A549 (cell line): Measurements from ENCODE around the gene C1orf35. TPM values are rescaled to one million over a fixed set of nuclear protein-coding genes. Genes with fewer than 3 reads are reported as not detected.

ENCODE experiments used
- ATAC-seq, 2 experiments: fragments of 200-7000 bp in 1 of 2; fragments of >200 bp in 1 of 2; cut with Nextera tagmentation in 1 of 2; cut with Tn5 transposase in 1 of 2; 3 replicates each; pipeline versions ENCODE4 v1.8.0 to v1.9.1; 2018 to 2020; ENCODE audit warnings: mild to moderate bottlenecking in 1 of 2, moderate library complexity in 1 of 2
- CTCF ChIA-PET: fragments of 300-600 bp; sonication (Branson Sonifier 250); formaldehyde crosslinking; extraction: SDS; loops from one replicate; lab custom pipeline; 2021; ENCODE audit warnings: antibody characterized with exemption, inconsistent platforms; lab: Yijun Ruan, JAX
- POLR2A ChIA-PET: fragments of 350-600 bp; formaldehyde crosslinking; extraction: SDS; loops from one replicate; lab custom pipeline; 2021; ENCODE audit warnings: antibody characterized with exemption, inconsistent platforms; lab: Yijun Ruan, JAX
- DNase-seq, 2 experiments: peaks; one replicate each; pipeline versions ENCODE4 v3.0.0 to v3.0.0-alpha.2; 2011 to 2016; ENCODE audit warnings: low read depth in 1 of 2, low spot score in 1 of 2
- FAIRE-seq: peaks from 2 replicates; lab custom pipeline; 2011; peaks lifted over from hg19 to GRCh38; lab: Jason Lieb, UNC
- H3K27ac ChIP-seq, 2 experiments: fragments of >200 bp; sonication (Bioruptor Twin); formaldehyde crosslinking; 3 replicates each; pipeline ENCODE4 v1.5.1; 2016 to 2017
- H3K4me1 ChIP-seq: fragments of >200 bp; sonication (Bioruptor Twin); formaldehyde crosslinking; 3 replicates; pipeline ENCODE4 v1.6.1; 2016
- H3K4me2 ChIP-seq: fragments of >200 bp; sonication (Bioruptor Twin); formaldehyde crosslinking; 3 replicates; pipeline ENCODE4 v1.6.1; 2016
- H3K4me3 ChIP-seq: fragments of >200 bp; sonication (Bioruptor Twin); formaldehyde crosslinking; 3 replicates; pipeline ENCODE4 v1.5.1; 2016
- H3K9me3 ChIP-seq: fragments of >200 bp; sonication (Bioruptor Twin); formaldehyde crosslinking; 3 replicates; pipeline ENCODE4 v1.6.1; 2016
- BHLHE40 ChIP-seq: IDR thresholded peaks from 2 replicates; pipeline ENCODE4 v1.6.1; 2012; ENCODE audit warnings: low read depth, low read length, inconsistent platforms
- CBX8 ChIP-seq: fragments of 200-600 bp; sonication (generic); IDR thresholded peaks from 2 replicates; pipeline ENCODE4 v1.6.1; 2016
- CHD4 ChIP-seq: fragments of 200-600 bp; sonication (generic); IDR thresholded peaks from 2 replicates; pipeline ENCODE4 v1.6.1; 2016; ENCODE audit warnings: antibody characterized with exemption, mild to moderate bottlenecking, borderline replicate concordance
- EHF ChIP-seq: fragments of 250-450 bp; sonication (Bioruptor Pico); IDR thresholded peaks from 2 replicates; pipeline ENCODE4 v1.5.0; 2020; ENCODE audit warnings: mild to moderate bottlenecking
- FOSB ChIP-seq: fragments of 250-450 bp; sonication (Bioruptor Pico); IDR thresholded peaks from 2 replicates; pipeline ENCODE4 v1.5.0; 2020; ENCODE audit warnings: mild to moderate bottlenecking, moderate library complexity
- FOSL2 ChIP-seq, 2 experiments: fragments of 450-650 bp in 1 of 2; fragments of >200 bp in 1 of 2; sonication (Bioruptor Twin) in 1 of 2; formaldehyde crosslinking; IDR thresholded peaks; 2 replicates each; pipeline versions ENCODE4 v1.5.0 to v1.6.1; 2016 to 2020; ENCODE audit warnings: mild to moderate bottlenecking in 1 of 2, moderate library complexity in 1 of 2
- GATA3 ChIP-seq: IDR thresholded peaks from 2 replicates; pipeline ENCODE4 v1.6.1; 2012; ENCODE audit warnings: borderline replicate concordance
- HDAC2 ChIP-seq: fragments of 200-600 bp; sonication (generic); IDR thresholded peaks from 2 replicates; pipeline ENCODE4 v1.6.1; 2016
- HOXA7 ChIP-seq: fragments of 250-450 bp; sonication (Bioruptor Pico); IDR thresholded peaks from 2 replicates; pipeline ENCODE4 v1.5.0; 2020; ENCODE audit warnings: mild to moderate bottlenecking, moderate library complexity
- HOXB5 ChIP-seq: fragments of 250-450 bp; sonication (Bioruptor Pico); IDR thresholded peaks from 2 replicates; pipeline ENCODE4 v1.5.0; 2020; ENCODE audit warnings: mild to moderate bottlenecking, moderate library complexity
- KDM1A ChIP-seq: fragments of 200-600 bp; sonication (generic); IDR thresholded peaks from 2 replicates; pipeline ENCODE4 v1.6.1; 2016; ENCODE audit warnings: low read depth, mild to moderate bottlenecking
- KDM5A ChIP-seq: fragments of 200-600 bp; sonication (generic); IDR thresholded peaks from 2 replicates; pipeline ENCODE4 v1.6.1; 2016; ENCODE audit warnings: antibody characterized with exemption, mild to moderate bottlenecking
- MYC ChIP-seq: IDR thresholded peaks from 2 replicates; pipeline ENCODE4 v1.6.1; 2012; ENCODE audit warnings: mild to moderate bottlenecking, inconsistent platforms, low read length, improper control_type of control experiment, borderline replicate concordance
- NFE2L2 ChIP-seq: fragments of 150-350 bp; conservative IDR thresholded peaks from 2 replicates; pipeline ENCODE4 v1.6.1; 2014; ENCODE audit warnings: low read length
- NPAS2 ChIP-seq: fragments of 250-450 bp; sonication (Bioruptor Pico); IDR thresholded peaks from 2 replicates; pipeline ENCODE4 v1.8.0; 2022; ENCODE audit warnings: mild to moderate bottlenecking, moderate library complexity, borderline replicate concordance
- PHF8 ChIP-seq: fragments of 200-600 bp; sonication (generic); IDR thresholded peaks from 2 replicates; pipeline ENCODE4 v1.6.1; 2016; ENCODE audit warnings: low read depth, mild to moderate bottlenecking, antibody characterized with exemption, moderate library complexity, borderline replicate concordance
- RCOR1 ChIP-seq: fragments of 150-350 bp; IDR thresholded peaks from 2 replicates; pipeline ENCODE4 v1.6.1; 2014; ENCODE audit warnings: antibody characterized with exemption, low read length, low read depth
- RFX5 ChIP-seq: fragments of 450-650 bp; IDR thresholded peaks from 2 replicates; pipeline ENCODE4 v1.7.1; 2014; ENCODE audit warnings: antibody characterized with exemption, mild to moderate bottlenecking, moderate library complexity
- RNF2 ChIP-seq: fragments of 200-600 bp; sonication (generic); IDR thresholded peaks from 2 replicates; pipeline ENCODE4 v1.6.1; 2016; ENCODE audit warnings: low read depth, mild to moderate bottlenecking, antibody characterized with exemption, moderate library complexity, borderline replicate concordance
- SREBF2 ChIP-seq: fragments of 450-650 bp; IDR thresholded peaks from 2 replicates; pipeline ENCODE4 v1.6.1; 2014; ENCODE audit warnings: mild to moderate bottlenecking, moderate library complexity
- TFCP2L1 ChIP-seq: fragments of 250-450 bp; sonication (Bioruptor Pico); IDR thresholded peaks from 2 replicates; pipeline ENCODE4 v1.5.0; 2021; ENCODE audit warnings: mild to moderate bottlenecking
- TP53 ChIP-seq: fragments of 250-450 bp; sonication (Bioruptor Pico); IDR thresholded peaks from 2 replicates; pipeline ENCODE4 v1.5.0; 2021; ENCODE audit warnings: mild to moderate bottlenecking, moderate library complexity
- ZC3H11A ChIP-seq: fragments of 450-650 bp; IDR thresholded peaks from 2 replicates; pipeline ENCODE4 v1.6.1; 2014; ENCODE audit warnings: antibody characterized with exemption, mild to moderate bottlenecking
- ZSCAN20 ChIP-seq: fragments of 250-450 bp; sonication (Bioruptor Pico); IDR thresholded peaks from 2 replicates; pipeline ENCODE4 v1.8.0; 2022; ENCODE audit warnings: mild to moderate bottlenecking, moderate library complexity
- WGBS: methylation state at CpG from one replicate; pipeline ENCODE4 v1.1.6; 2017; ENCODE audit errors: missing lambda C conversion rate; 5-methylcytosine and 5-hydroxymethylcytosine counted together
- polyA plus RNA-seq, 4 experiments: library from polyadenylated mRNA; depleted of rRNA in 3 of 4; stranded (reverse); fragments of >200 nt; fragmentation: RNase III in 1 of 4; extraction: RNeasy Plus Mini Kit Qiagen cat#74134 plus additional on column Dnase treatment in 1 of 4; gene quantifications; 2 replicates in 3 of 4; 3 replicates in 1 of 4; pipeline ENCODE4 v1.2.3, GENCODE V29; 2011 to 2017
- TF ChIP-seq, protein P1 (sequence below): fragments of 150-350 bp; IDR thresholded peaks from 2 replicates; pipeline ENCODE4 v1.6.1; 2014; ENCODE audit warnings: low read depth, mild to moderate bottlenecking, low read length
- TF ChIP-seq, protein P2 (sequence below): IDR thresholded peaks from 2 replicates; pipeline ENCODE4 v1.6.1; 2012; ENCODE audit warnings: low read depth, borderline replicate concordance
- TF ChIP-seq, protein P3 (sequence below): fragments of >200 bp; sonication (Bioruptor Twin); formaldehyde crosslinking; IDR thresholded peaks from 3 replicates; pipeline ENCODE4 v1.6.1; 2016
- TF ChIP-seq, protein P4 (sequence below): IDR thresholded peaks from 2 replicates; pipeline ENCODE4 v1.6.1; 2012

C1orf35 gene
- polyA plus RNA-seq, 2 of the 4 experiments (the other 2 are of a cell fraction) = 9.8 to 28.9 TPM

DNA sequence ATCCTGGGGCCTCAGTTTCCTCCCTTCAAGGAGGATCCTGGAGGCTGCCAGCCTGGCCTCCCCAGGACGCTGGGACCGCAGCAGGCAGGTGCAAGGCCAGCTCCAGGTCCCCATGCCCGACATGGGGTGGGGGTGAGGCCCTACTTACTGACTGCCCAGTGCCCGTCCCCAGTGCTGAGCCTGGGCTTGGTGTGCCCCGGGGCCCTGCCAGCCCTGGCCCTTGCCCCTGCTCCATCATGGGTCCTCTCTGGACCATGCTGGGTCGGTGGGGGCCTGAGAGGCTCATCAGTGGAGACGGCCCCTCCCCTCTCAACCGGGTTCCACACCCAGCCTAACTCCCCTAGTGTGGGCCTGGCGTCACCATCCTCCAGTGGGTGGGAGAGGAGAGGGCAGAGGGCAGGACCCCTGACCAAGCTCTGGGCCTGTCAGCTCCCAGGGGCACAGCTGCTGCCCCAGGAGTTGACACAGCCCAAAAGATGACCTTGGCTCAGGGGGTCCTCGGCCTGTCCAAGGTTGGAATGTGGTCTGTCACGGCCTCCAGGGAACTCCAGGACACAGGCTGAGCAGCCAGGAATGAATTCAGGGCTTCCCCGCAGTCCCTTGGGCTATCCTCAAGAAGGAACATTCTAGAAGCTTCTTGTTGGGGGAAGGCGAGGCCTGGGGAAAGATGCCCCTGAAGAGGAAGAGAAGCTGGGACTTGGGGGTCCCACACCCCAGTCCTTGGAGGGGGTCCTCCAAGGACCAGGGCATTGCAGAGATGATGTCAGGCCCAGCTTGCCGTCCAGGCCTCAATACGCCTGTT lies 38.2 kb downstream of the C1orf35 start:
- TF ChIP-seq, protein P1, sequence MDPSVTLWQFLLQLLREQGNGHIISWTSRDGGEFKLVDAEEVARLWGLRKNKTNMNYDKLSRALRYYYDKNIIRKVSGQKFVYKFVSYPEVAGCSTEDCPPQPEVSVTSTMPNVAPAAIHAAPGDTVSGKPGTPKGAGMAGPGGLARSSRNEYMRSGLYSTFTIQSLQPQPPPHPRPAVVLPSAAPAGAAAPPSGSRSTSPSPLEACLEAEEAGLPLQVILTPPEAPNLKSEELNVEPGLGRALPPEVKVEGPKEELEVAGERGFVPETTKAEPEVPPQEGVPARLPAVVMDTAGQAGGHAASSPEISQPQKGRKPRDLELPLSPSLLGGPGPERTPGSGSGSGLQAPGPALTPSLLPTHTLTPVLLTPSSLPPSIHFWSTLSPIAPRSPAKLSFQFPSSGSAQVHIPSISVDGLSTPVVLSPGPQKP = no peak
- TF ChIP-seq CHD4 = no peak
- no peak for TF ChIP-seq FOSB (CRISPR knock-in tag)
- TF ChIP-seq, protein P2, sequence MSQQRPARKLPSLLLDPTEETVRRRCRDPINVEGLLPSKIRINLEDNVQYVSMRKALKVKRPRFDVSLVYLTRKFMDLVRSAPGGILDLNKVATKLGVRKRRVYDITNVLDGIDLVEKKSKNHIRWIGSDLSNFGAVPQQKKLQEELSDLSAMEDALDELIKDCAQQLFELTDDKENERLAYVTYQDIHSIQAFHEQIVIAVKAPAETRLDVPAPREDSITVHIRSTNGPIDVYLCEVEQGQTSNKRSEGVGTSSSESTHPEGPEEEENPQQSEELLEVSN = no peak
- no peak for TF ChIP-seq CBX8
- TF ChIP-seq BHLHE40 = no peak
- no peak for TF ChIP-seq HDAC2
- no peak for TF ChIP-seq FOSL2 (IDR thresholded peaks at IDR 0.05)
- no peak for TF ChIP-seq FOSL2 (CRISPR knock-in tag; IDR thresholded peaks at IDR 0.05)
- TF ChIP-seq, protein P3, sequence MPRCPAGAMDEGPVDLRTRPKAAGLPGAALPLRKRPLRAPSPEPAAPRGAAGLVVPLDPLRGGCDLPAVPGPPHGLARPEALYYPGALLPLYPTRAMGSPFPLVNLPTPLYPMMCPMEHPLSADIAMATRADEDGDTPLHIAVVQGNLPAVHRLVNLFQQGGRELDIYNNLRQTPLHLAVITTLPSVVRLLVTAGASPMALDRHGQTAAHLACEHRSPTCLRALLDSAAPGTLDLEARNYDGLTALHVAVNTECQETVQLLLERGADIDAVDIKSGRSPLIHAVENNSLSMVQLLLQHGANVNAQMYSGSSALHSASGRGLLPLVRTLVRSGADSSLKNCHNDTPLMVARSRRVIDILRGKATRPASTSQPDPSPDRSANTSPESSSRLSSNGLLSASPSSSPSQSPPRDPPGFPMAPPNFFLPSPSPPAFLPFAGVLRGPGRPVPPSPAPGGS = no peak
- TF ChIP-seq, protein P4, sequence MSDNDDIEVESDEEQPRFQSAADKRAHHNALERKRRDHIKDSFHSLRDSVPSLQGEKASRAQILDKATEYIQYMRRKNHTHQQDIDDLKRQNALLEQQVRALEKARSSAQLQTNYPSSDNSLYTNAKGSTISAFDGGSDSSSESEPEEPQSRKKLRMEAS = no peak
- TF ChIP-seq PHF8 = no peak
- no peak for TF ChIP-seq RCOR1
- TF ChIP-seq KDM5A = no peak
- TF ChIP-seq SREBF2 = no peak
- Histone ChIP-seq H3K9me3 (no peaks in the 10 kb centered on the region), H3K4me2 (no peak overlapping the region), H3K4me3 (no peak overlapping the region), H3K4me1 (peaks cover 7% of the 10 kb centered on the region; the same call in 1 of the 3 replicates), H3K27ac (no peak overlapping the region)
- ChIA-PET POLR2A (no interaction called here), CTCF (no interaction called here)
- DNase-seq (no peak), FAIRE-seq (no peak), ATAC-seq (no peak)
- WGBS = 63% methylated on average over 8 of the region's 15 CpGs

DNA sequence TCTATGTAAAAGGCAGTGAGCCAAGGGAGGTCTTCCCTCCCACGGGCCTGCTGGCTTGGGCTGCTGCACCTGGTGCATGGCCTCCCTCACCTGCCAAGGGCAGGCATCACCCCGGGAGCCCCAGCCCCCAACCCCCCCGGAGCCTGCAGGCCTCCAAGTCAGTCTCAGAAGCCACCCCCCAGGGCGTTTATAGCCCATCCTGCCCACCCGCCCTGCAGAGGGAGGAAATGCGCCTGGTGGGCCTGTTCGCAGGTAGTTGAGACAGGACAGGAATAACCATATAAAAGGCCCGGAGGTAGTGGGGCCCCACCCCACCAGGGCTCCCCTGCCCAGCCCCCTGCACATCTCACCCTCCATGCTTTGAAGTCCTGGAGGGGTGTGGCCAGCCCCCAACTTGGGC lies 38.8 kb downstream of the C1orf35 start:
- POLR2A ChIA-PET = no interaction called here
- no peak for DNase-seq
- TF ChIP-seq RCOR1 (no peak), RFX5 (no peak), HOXB5 (CRISPR knock-in tag) (no peak), CHD4 (no peak), HOXA7 (CRISPR knock-in tag) (no peak), NPAS2 (no peak), RNF2 (no peak), NFE2L2 (no peak), TP53 (CRISPR knock-in tag) (no peak), TFCP2L1 (CRISPR knock-in tag) (no peak), ZSCAN20 (CRISPR knock-in tag) (no peak), GATA3 (no peak), KDM1A (no peak), ZC3H11A (no peak), EHF (CRISPR knock-in tag) (no peak), MYC (no peak), SREBF2 (no peak)
- TF ChIP-seq, protein P4 = no peak
- TF ChIP-seq, protein P1 = no peak
- CTCF ChIA-PET = no interaction called here
- Histone ChIP-seq H3K27ac (no peak overlapping the region), H3K4me1 (peaks cover 10% of the 10 kb centered on the region; the same call in 2 of the 3 replicates), H3K9me3 (no peaks in the 10 kb centered on the region), H3K4me2 (no peak overlapping the region), H3K4me3 (no peak overlapping the region)
- WGBS = 61% methylated on average over 8 of the region's 8 CpGs
- ATAC-seq = no peak
- no peak for FAIRE-seq
